Osteocyte (in vitro differentiated cells): ENCODE measurements around the gene SVEP1. TPM values are rescaled to one million over a fixed set of nuclear protein-coding genes. Genes with fewer than 3 reads are reported as not detected.

Experiments
- DNase-seq: peaks from one replicate; pipeline ENCODE4 v3.0.0; 2021; ENCODE audit warnings: mixed read lengths; ENCODE audit not compliant: unreplicated experiment; ENCODE audit errors: extremely low spot score
- H3K27ac Mint-ChIP-seq: one replicate; pipeline ENCODE4 v1.8.0; 2021; ENCODE audit warnings: mild to moderate bottlenecking, mixed read lengths; ENCODE audit not compliant: unreplicated experiment
- H3K27me3 Mint-ChIP-seq: one replicate; pipeline ENCODE4 v1.8.0; 2021; ENCODE audit warnings: mixed read lengths; ENCODE audit not compliant: unreplicated experiment
- H3K36me3 Mint-ChIP-seq: one replicate; pipeline ENCODE4 v1.8.0; 2021; ENCODE audit warnings: mixed read lengths; ENCODE audit not compliant: unreplicated experiment
- H3K4me1 Mint-ChIP-seq: one replicate; pipeline ENCODE4 v1.8.0; 2021; ENCODE audit warnings: mixed read lengths; ENCODE audit not compliant: unreplicated experiment
- H3K4me3 Mint-ChIP-seq: one replicate; pipeline ENCODE4 v1.8.0; 2021; ENCODE audit warnings: mild to moderate bottlenecking, moderate library complexity, mixed read lengths; ENCODE audit not compliant: unreplicated experiment
- H3K9me3 Mint-ChIP-seq: one replicate; pipeline ENCODE4 v1.8.0; 2021; ENCODE audit warnings: mixed read lengths; ENCODE audit not compliant: unreplicated experiment
- long read RNA-seq: library from polyadenylated mRNA; unstranded; transcript quantifications from one replicate; pipeline ENCODE4 v2.0.0, GENCODE V29; 2021
- total RNA-seq: library from RNA; stranded (reverse); gene quantifications from 2 replicates; pipeline ENCODE4 v1.2.1, GENCODE V29; 2021
- TF ChIP-seq, protein P1 (sequence below): fragments of 200-600 bp; sonication (generic); IDR thresholded peaks from 2 replicates; pipeline ENCODE4 v1.5.0; 2021; ENCODE audit warnings: antibody characterized with exemption, mild to moderate bottlenecking, moderate library complexity

The SVEP1 gene
- total RNA-seq: 2.8 and 3.1 TPM in 2 replicates
- long read RNA-seq: 0 reads

DNA sequence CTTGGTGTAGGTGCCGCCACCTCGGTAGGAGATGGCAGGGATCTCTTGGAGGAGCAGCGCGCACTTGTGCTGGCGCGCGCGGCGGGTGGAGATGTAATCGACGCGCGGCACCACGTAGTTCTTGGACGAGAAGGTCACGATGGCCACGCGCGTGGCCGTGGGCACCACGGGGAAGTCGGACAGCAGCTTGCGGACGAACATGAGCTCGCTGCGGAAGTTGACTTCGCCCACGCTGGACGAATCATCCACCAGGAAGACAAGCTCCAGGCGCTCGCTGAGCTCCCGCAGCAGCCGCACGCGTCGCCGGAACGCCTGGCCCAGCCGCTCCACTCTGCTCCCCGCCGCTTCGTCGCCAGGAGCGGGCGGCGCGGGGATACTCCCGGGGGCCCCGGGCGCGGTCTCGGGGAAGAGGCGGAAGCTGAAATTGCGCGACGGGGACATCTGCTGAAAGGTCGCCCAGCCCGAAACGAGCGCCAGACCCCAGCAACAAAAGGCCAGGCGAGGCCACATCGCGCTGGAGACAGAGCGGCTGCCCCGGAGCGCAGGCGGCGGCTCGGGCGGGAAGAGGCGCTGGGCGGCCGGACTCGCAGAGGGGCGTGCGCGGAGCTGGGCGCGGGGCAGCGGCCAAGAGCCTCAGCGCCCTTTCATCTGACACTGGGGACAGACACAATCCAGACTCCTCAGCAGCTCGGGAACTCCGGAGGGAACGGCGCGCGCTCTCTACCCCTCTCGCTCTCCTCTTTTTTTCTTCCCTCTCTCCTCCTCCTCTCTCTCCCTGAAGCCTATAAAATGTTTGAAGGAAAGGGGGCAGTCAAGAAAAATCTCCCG is at the start of gene SVEP1:
TSS of gene SVEP1 (minus strand) at position 708 of the 828 bp plus-strand sequence. CDS start at position 510, 198 bp downstream.
- Mint-ChIP-seq H3K9me3 (peaks cover 6% of the 10 kb centered on the region), H3K27me3 (peaks cover 28% of the 10 kb centered on the region), H3K4me3 (peak within 1 kb of the TSS; percentile 95), H3K4me1 (peaks cover 28% of the 10 kb centered on the region), H3K36me3 (peaks cover 2% of the 10 kb centered on the region), H3K27ac (peak within 1 kb of the TSS; percentile 76)
- TF ChIP-seq, protein P1, sequence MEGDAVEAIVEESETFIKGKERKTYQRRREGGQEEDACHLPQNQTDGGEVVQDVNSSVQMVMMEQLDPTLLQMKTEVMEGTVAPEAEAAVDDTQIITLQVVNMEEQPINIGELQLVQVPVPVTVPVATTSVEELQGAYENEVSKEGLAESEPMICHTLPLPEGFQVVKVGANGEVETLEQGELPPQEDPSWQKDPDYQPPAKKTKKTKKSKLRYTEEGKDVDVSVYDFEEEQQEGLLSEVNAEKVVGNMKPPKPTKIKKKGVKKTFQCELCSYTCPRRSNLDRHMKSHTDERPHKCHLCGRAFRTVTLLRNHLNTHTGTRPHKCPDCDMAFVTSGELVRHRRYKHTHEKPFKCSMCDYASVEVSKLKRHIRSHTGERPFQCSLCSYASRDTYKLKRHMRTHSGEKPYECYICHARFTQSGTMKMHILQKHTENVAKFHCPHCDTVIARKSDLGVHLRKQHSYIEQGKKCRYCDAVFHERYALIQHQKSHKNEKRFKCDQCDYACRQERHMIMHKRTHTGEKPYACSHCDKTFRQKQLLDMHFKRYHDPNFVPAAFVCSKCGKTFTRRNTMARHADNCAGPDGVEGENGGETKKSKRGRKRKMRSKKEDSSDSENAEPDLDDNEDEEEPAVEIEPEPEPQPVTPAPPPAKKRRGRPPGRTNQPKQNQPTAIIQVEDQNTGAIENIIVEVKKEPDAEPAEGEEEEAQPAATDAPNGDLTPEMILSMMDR: no peak
- DNase-seq: no peak

GRCh38 chr9:110626101-110626829 is 46.7 kb upstream of the SVEP1 start:
- Mint-ChIP-seq H3K9me3 (peaks cover 9% of the 10 kb centered on the region), H3K27me3 (peaks cover 3% of the 10 kb centered on the region), H3K4me3 (no peak overlapping the region), H3K4me1 (peaks cover 16% of the 10 kb centered on the region), H3K36me3 (peaks cover 3% of the 10 kb centered on the region), H3K27ac (peak overlapping the region; percentile 48)
- TF ChIP-seq, protein P1: no peak
- no peak for DNase-seq

DNA sequence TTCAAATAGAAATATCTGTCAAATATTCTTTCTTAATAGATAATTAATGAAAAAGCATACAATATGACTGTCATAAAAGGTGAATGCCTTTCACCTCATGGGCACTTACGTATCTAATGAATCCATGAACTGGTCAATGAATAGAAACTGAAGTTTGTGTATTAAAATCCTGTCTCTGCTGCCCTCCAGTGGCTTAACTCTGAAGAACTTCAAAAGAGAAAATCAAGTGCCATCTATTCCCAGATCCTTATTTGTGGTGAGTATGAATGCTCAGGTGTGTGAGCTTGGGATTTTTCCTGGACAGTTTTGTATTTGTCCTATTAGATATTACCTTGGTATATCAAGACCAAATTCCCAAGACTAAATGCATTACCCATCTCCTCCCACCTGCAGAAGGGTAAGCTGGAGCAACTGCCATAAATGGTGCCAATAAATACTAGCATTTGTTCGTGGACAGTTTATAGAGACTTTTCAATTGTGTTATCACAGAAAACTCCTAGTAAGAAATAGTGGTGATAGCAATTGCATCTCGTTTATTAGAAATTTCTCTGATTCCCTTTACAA is 44.0 kb upstream of the SVEP1 start:
- Mint-ChIP-seq H3K27me3 (peaks cover 3% of the 10 kb centered on the region), H3K4me3 (no peak overlapping the region), H3K4me1 (peaks cover 17% of the 10 kb centered on the region), H3K36me3 (no peaks in the 10 kb centered on the region), H3K9me3 (no peaks in the 10 kb centered on the region), H3K27ac (no peak overlapping the region)
- TF ChIP-seq, protein P1: peak; percentile 79
- no peak for DNase-seq

GRCh38 chr9:110622368-110622767 is 42.8 kb upstream of the SVEP1 start:
- no peaks in the 10 kb centered on the region for H3K9me3 Mint-ChIP-seq
- peaks cover 3% of the 10 kb centered on the region for H3K27me3 Mint-ChIP-seq
- H3K4me1 Mint-ChIP-seq: peaks cover 15% of the 10 kb centered on the region
- H3K4me3 Mint-ChIP-seq: no peak overlapping the region
- DNase-seq: no peak
- no peak overlapping the region for H3K27ac Mint-ChIP-seq
- TF ChIP-seq, protein P1: no peak
- H3K36me3 Mint-ChIP-seq: no peaks in the 10 kb centered on the region

GRCh38 chr9:110620726-110621125 is 41.2 kb upstream of the SVEP1 start:
- Mint-ChIP-seq H3K27me3 (peaks cover 3% of the 10 kb centered on the region), H3K9me3 (no peaks in the 10 kb centered on the region), H3K4me3 (no peak overlapping the region), H3K36me3 (no peaks in the 10 kb centered on the region), H3K4me1 (peaks cover 4% of the 10 kb centered on the region), H3K27ac (no peak overlapping the region)
- TF ChIP-seq, protein P1: no peak
- no peak for DNase-seq
